ENCODE results near the gene INSYN2B. TPM values are rescaled to one million over a fixed set of nuclear protein-coding genes. Genes with fewer than 3 reads are reported as not detected.
A peak's percentile ranks its signal among the peaks of the same experiment; 100 is the strongest.

The INSYN2B gene
- total and polyA plus RNA-seq, 7 experiments from 2014 or later = 0.08 to 0.12 TPM; not detected in 5

GRCh38 chr5:169874621-169875020 lies 105.7 kb downstream of the INSYN2B start:
- no peak overlapping the region for H3K4me3 ChIP-seq (ENCODE audit: low read length)
- H3K4me1 ChIP-seq (ENCODE audit: control insufficient read depth in 2 of 2, insufficient read depth in 2 of 2, low read length in 2 of 2) = no peaks in the 10 kb centered on the region

GRCh38 chr5:169873642-169874041 lies 106.7 kb downstream of the INSYN2B start:
- H3K36me3 Mint-ChIP-seq = peaks cover 10 to 68% (median 32%) of the 10 kb centered on the region in 5 donors
- ChIA-PET CTCF (no interaction called here), POLR2A (no interaction called here)
- H3K4me1 ChIP-seq (ENCODE audit: control insufficient read depth in 2 of 2, insufficient read depth in 2 of 2, low read length in 2 of 2) = no peaks in the 10 kb centered on the region
- peaks cover 0 to 1% (median 0%) of the 10 kb centered on the region in 11 donors for H3K9me3 Mint-ChIP-seq
- H3K4me1 Mint-ChIP-seq = peaks cover 0 to 30% (median 7%) of the 10 kb centered on the region in 7 donors
- ATAC-seq = peak; percentile 31
- H3K36me3 ChIP-seq (ENCODE audit: control insufficient read depth in 2 of 3, insufficient read depth in 3 of 3, low read length in 3 of 3) = peaks cover 0 to 13% (median 0%) of the 10 kb centered on the region in 3 experiments
- no peaks in the 10 kb centered on the region for H3K27me3 Mint-ChIP-seq
- no peaks in the 10 kb centered on the region for H3K27me3 ChIP-seq (ENCODE audit: control insufficient read depth in 2 of 2, insufficient read depth in 2 of 2, low read length in 2 of 2)
- no peak overlapping the region for H3K27ac ChIP-seq (ENCODE audit: low read depth, low read length)
- no peaks in the 10 kb centered on the region for H3K9me3 ChIP-seq (ENCODE audit: control insufficient read depth in 2 of 3, low read length in 3 of 3)
- intact Hi-C loops (cut with micrococcal nuclease) = no loop called here
- no peak overlapping the region for H3K4me3 ChIP-seq (ENCODE audit: low read length)
- no peak overlapping the region for H3K4me3 Mint-ChIP-seq
- DNase-seq = no peak
- H3K27ac Mint-ChIP-seq = peak overlapping the region in 1 of 9 donors; percentile 33

More at GRCh38 chr5:169874621-169875020, 105.7 kb downstream of the INSYN2B start:
- Histone ChIP-seq H3K9me3 (ENCODE audit: control insufficient read depth in 2 of 3, low read length in 3 of 3) (no peaks in the 10 kb centered on the region), H3K27ac (ENCODE audit: low read depth, low read length) (no peak overlapping the region), H3K27me3 (ENCODE audit: control insufficient read depth in 2 of 2, insufficient read depth in 2 of 2, low read length in 2 of 2) (no peaks in the 10 kb centered on the region), H3K36me3 (ENCODE audit: control insufficient read depth in 2 of 3, insufficient read depth in 3 of 3, low read length in 3 of 3) (peaks cover 0 to 6% (median 0%) of the 10 kb centered on the region in 3 experiments)
- ChIA-PET CTCF (no interaction called here), POLR2A (no interaction called here)
- peaks cover 0 to 1% (median 0%) of the 10 kb centered on the region in 11 donors for H3K9me3 Mint-ChIP-seq
- H3K36me3 Mint-ChIP-seq = peaks cover 8 to 70% (median 34%) of the 10 kb centered on the region in 5 donors
- peaks cover 0 to 33% (median 13%) of the 10 kb centered on the region in 7 donors for H3K4me1 Mint-ChIP-seq
- ATAC-seq (no peak), DNase-seq (no peak)
- no peak overlapping the region for H3K27ac Mint-ChIP-seq
- H3K27me3 Mint-ChIP-seq = no peaks in the 10 kb centered on the region
- intact Hi-C loops (cut with micrococcal nuclease) = no loop called here
- H3K4me3 Mint-ChIP-seq = no peak overlapping the region

GRCh38 chr5:169871826-169872490 lies 108.3 kb downstream of the INSYN2B start:
- no peaks in the 10 kb centered on the region for H3K27me3 ChIP-seq (ENCODE audit: control insufficient read depth in 2 of 2, insufficient read depth in 2 of 2, low read length in 2 of 2)
- H3K9me3 Mint-ChIP-seq = peaks cover 0 to 3% (median 0%) of the 10 kb centered on the region in 11 donors
- H3K4me3 Mint-ChIP-seq = no peak overlapping the region
- no peak overlapping the region for H3K4me3 ChIP-seq (ENCODE audit: low read length)
- no peaks in the 10 kb centered on the region for H3K27me3 Mint-ChIP-seq
- ATAC-seq = no peak
- DNase-seq = no peak
- intact Hi-C loops (cut with micrococcal nuclease) = no loop called here
- H3K4me1 Mint-ChIP-seq = peaks cover 2 to 24% (median 17%) of the 10 kb centered on the region in 7 donors
- no peaks in the 10 kb centered on the region for H3K9me3 ChIP-seq (ENCODE audit: control insufficient read depth in 2 of 3, low read length in 3 of 3)
- H3K27ac Mint-ChIP-seq = no peak overlapping the region
- H3K4me1 ChIP-seq (ENCODE audit: control insufficient read depth in 2 of 2, insufficient read depth in 2 of 2, low read length in 2 of 2) = no peaks in the 10 kb centered on the region
- H3K36me3 ChIP-seq (ENCODE audit: control insufficient read depth in 2 of 3, insufficient read depth in 3 of 3, low read length in 3 of 3) = peaks cover 0 to 22% (median 0%) of the 10 kb centered on the region in 3 experiments
- no peak overlapping the region for H3K27ac ChIP-seq (ENCODE audit: low read depth, low read length)
- ChIA-PET CTCF (no interaction called here), POLR2A (no interaction called here)
- H3K36me3 Mint-ChIP-seq = peaks cover 18 to 68% (median 37%) of the 10 kb centered on the region in 5 donors

GRCh38 chr5:169870211-169870610 lies 110.1 kb downstream of the INSYN2B start:
- Mint-ChIP-seq H3K4me3 (no peak overlapping the region), H3K36me3 (peaks cover 13 to 69% (median 34%) of the 10 kb centered on the region in 5 donors), H3K4me1 (peaks cover 2 to 29% (median 8%) of the 10 kb centered on the region in 7 donors), H3K27me3 (no peaks in the 10 kb centered on the region), H3K27ac (peak overlapping the region in 1 of 9 donors; percentile 30), H3K9me3 (peaks cover 0 to 3% (median 0%) of the 10 kb centered on the region in 11 donors)
- Histone ChIP-seq H3K27ac (ENCODE audit: low read depth, low read length) (no peak overlapping the region), H3K4me1 (ENCODE audit: control insufficient read depth in 2 of 2, insufficient read depth in 2 of 2, low read length in 2 of 2) (no peaks in the 10 kb centered on the region), H3K27me3 (ENCODE audit: control insufficient read depth in 2 of 2, insufficient read depth in 2 of 2, low read length in 2 of 2) (no peaks in the 10 kb centered on the region), H3K36me3 (ENCODE audit: control insufficient read depth in 2 of 3, insufficient read depth in 3 of 3, low read length in 3 of 3) (peaks cover 0 to 28% (median 0%) of the 10 kb centered on the region in 3 experiments), H3K4me3 (ENCODE audit: low read length) (no peak overlapping the region), H3K9me3 (ENCODE audit: control insufficient read depth in 2 of 3, low read length in 3 of 3) (no peaks in the 10 kb centered on the region)
- intact Hi-C loops (cut with micrococcal nuclease) = no loop called here
- ATAC-seq (no peak), DNase-seq (no peak)
- POLR2A ChIA-PET = no interaction called here
- CTCF ChIA-PET = no interaction called here

- H3K27ac ChIP-seq (ENCODE audit: low read depth, low read length) = no peak overlapping the region
- peaks cover 0 to 30% (median 0%) of the 10 kb centered on the region in 3 experiments for H3K36me3 ChIP-seq (ENCODE audit: control insufficient read depth in 2 of 3, insufficient read depth in 3 of 3, low read length in 3 of 3)
- Mint-ChIP-seq H3K4me1 (peaks cover 2 to 33% (median 8%) of the 10 kb centered on the region in 7 donors), H3K4me3 (no peak overlapping the region), H3K27me3 (no peaks in the 10 kb centered on the region), H3K9me3 (peaks cover 0 to 3% (median 0%) of the 10 kb centered on the region in 11 donors), H3K27ac (no peak overlapping the region), H3K36me3 (peaks cover 13 to 72% (median 33%) of the 10 kb centered on the region in 5 donors)
- intact Hi-C loops (cut with micrococcal nuclease) = no loop called here
- ATAC-seq (no peak), DNase-seq (no peak)
- no peaks in the 10 kb centered on the region for H3K9me3 ChIP-seq (ENCODE audit: control insufficient read depth in 2 of 3, low read length in 3 of 3)
- H3K4me3 ChIP-seq (ENCODE audit: low read length) = no peak overlapping the region
- no peaks in the 10 kb centered on the region for H3K4me1 ChIP-seq (ENCODE audit: control insufficient read depth in 2 of 2, insufficient read depth in 2 of 2, low read length in 2 of 2)
- no peaks in the 10 kb centered on the region for H3K27me3 ChIP-seq (ENCODE audit: control insufficient read depth in 2 of 2, insufficient read depth in 2 of 2, low read length in 2 of 2)
- ChIA-PET POLR2A (no interaction called here), CTCF (no interaction called here)
Measured at GRCh38 chr5:169869066-169869465, 111.2 kb downstream of the INSYN2B start.

- Histone ChIP-seq H3K27me3 (ENCODE audit: control insufficient read depth in 2 of 2, insufficient read depth in 2 of 2, low read length in 2 of 2) (no peaks in the 10 kb centered on the region), H3K4me1 (ENCODE audit: control insufficient read depth in 2 of 2, insufficient read depth in 2 of 2, low read length in 2 of 2) (no peaks in the 10 kb centered on the region), H3K9me3 (ENCODE audit: control insufficient read depth in 2 of 3, low read length in 3 of 3) (no peaks in the 10 kb centered on the region), H3K4me3 (ENCODE audit: low read length) (no peak overlapping the region), H3K27ac (ENCODE audit: low read depth, low read length) (no peak overlapping the region), H3K36me3 (ENCODE audit: control insufficient read depth in 2 of 3, insufficient read depth in 3 of 3, low read length in 3 of 3) (peaks cover 0 to 33% (median 0%) of the 10 kb centered on the region in 3 experiments)
- H3K9me3 Mint-ChIP-seq = peaks cover 0 to 3% (median 0%) of the 10 kb centered on the region in 11 donors
- H3K36me3 Mint-ChIP-seq = peaks cover 13 to 73% (median 34%) of the 10 kb centered on the region in 5 donors
- H3K27me3 Mint-ChIP-seq = no peaks in the 10 kb centered on the region
- ChIA-PET POLR2A (no interaction called here), CTCF (no interaction called here)
- DNase-seq = no peak
- no peak for ATAC-seq
- intact Hi-C loops (cut with micrococcal nuclease) = no loop called here
- peaks cover 2 to 33% (median 8%) of the 10 kb centered on the region in 7 donors for H3K4me1 Mint-ChIP-seq
- H3K4me3 Mint-ChIP-seq = no peak overlapping the region
- H3K27ac Mint-ChIP-seq = no peak overlapping the region
Measured at GRCh38 chr5:169867347-169867746, 112.9 kb downstream of the INSYN2B start.

GRCh38 chr5:169864483-169864882 lies 115.8 kb downstream of the INSYN2B start:
- CTCF ChIA-PET = no interaction called here

More at GRCh38 chr5:169864483-169864882, 115.8 kb downstream of the INSYN2B start:
- H3K27ac ChIP-seq (ENCODE audit: low read depth, low read length) = no peak overlapping the region
- Mint-ChIP-seq H3K4me1 (peaks cover 14 to 33% (median 16%) of the 10 kb centered on the region in 7 donors), H3K36me3 (peaks cover 14 to 66% (median 37%) of the 10 kb centered on the region in 5 donors), H3K4me3 (no peak overlapping the region), H3K27me3 (no peaks in the 10 kb centered on the region), H3K27ac (no peak overlapping the region), H3K9me3 (peaks cover 0 to 3% (median 0%) of the 10 kb centered on the region in 11 donors)
- no peaks in the 10 kb centered on the region for H3K4me1 ChIP-seq (ENCODE audit: control insufficient read depth in 2 of 2, insufficient read depth in 2 of 2, low read length in 2 of 2)
- POLR2A ChIA-PET = no interaction called here
- no peak overlapping the region for H3K4me3 ChIP-seq (ENCODE audit: low read length)
- peaks cover 0 to 29% (median 0%) of the 10 kb centered on the region in 3 experiments for H3K36me3 ChIP-seq (ENCODE audit: control insufficient read depth in 2 of 3, insufficient read depth in 3 of 3, low read length in 3 of 3)
- H3K27me3 ChIP-seq (ENCODE audit: control insufficient read depth in 2 of 2, insufficient read depth in 2 of 2, low read length in 2 of 2) = no peaks in the 10 kb centered on the region
- no peak for ATAC-seq
- no peaks in the 10 kb centered on the region for H3K9me3 ChIP-seq (ENCODE audit: control insufficient read depth in 2 of 3, low read length in 3 of 3)
- no peak for DNase-seq
- intact Hi-C loops (cut with micrococcal nuclease) = no loop called here
